A549 (cell line): ENCODE data around the gene PKN2. TPM values are rescaled to one million over a fixed set of nuclear protein-coding genes. Genes with fewer than 3 reads are reported as not detected.
"Not testable (repeated sequence)": the region's sequence is repeated elsewhere in the genome, so short reads cannot be mapped to it uniquely, and the experiment has no call there.

Source experiments
- ATAC-seq, 2 experiments: fragments of 200-7000 bp in 1 of 2; fragments of >200 bp in 1 of 2; cut with Nextera tagmentation in 1 of 2; cut with Tn5 transposase in 1 of 2; 3 replicates each; pipeline versions ENCODE4 v1.8.0 to v1.9.1; 2018 to 2020; ENCODE audit warnings: mild to moderate bottlenecking in 1 of 2, moderate library complexity in 1 of 2
- CTCF ChIA-PET: fragments of 300-600 bp; sonication (Branson Sonifier 250); formaldehyde crosslinking; extraction: SDS; loops from one replicate; lab custom pipeline; 2021; ENCODE audit warnings: antibody characterized with exemption, inconsistent platforms; lab: Yijun Ruan, JAX
- POLR2A ChIA-PET: fragments of 350-600 bp; formaldehyde crosslinking; extraction: SDS; loops from one replicate; lab custom pipeline; 2021; ENCODE audit warnings: antibody characterized with exemption, inconsistent platforms; lab: Yijun Ruan, JAX
- DNase-seq, 2 experiments: peaks; one replicate each; pipeline versions ENCODE4 v3.0.0 to v3.0.0-alpha.2; 2011 to 2016; ENCODE audit warnings: low read depth in 1 of 2, low spot score in 1 of 2
- FAIRE-seq: peaks from 2 replicates; lab custom pipeline; 2011; peaks lifted over from hg19 to GRCh38; lab: Jason Lieb, UNC
- H3K27ac ChIP-seq, 2 experiments: fragments of >200 bp; sonication (Bioruptor Twin); formaldehyde crosslinking; 3 replicates each; pipeline ENCODE4 v1.5.1; 2016 to 2017
- H3K4me1 ChIP-seq: fragments of >200 bp; sonication (Bioruptor Twin); formaldehyde crosslinking; 3 replicates; pipeline ENCODE4 v1.6.1; 2016
- H3K4me2 ChIP-seq: fragments of >200 bp; sonication (Bioruptor Twin); formaldehyde crosslinking; 3 replicates; pipeline ENCODE4 v1.6.1; 2016
- H3K4me3 ChIP-seq: fragments of >200 bp; sonication (Bioruptor Twin); formaldehyde crosslinking; 3 replicates; pipeline ENCODE4 v1.5.1; 2016
- H3K9me3 ChIP-seq: fragments of >200 bp; sonication (Bioruptor Twin); formaldehyde crosslinking; 3 replicates; pipeline ENCODE4 v1.6.1; 2016
- BHLHE40 ChIP-seq: IDR thresholded peaks from 2 replicates; pipeline ENCODE4 v1.6.1; 2012; ENCODE audit warnings: low read depth, low read length, inconsistent platforms
- CBX2 ChIP-seq: fragments of 200-600 bp; sonication (generic); IDR thresholded peaks from 2 replicates; pipeline ENCODE4 v1.6.1; 2016; ENCODE audit warnings: low read depth, mild to moderate bottlenecking, borderline replicate concordance
- CBX8 ChIP-seq: fragments of 200-600 bp; sonication (generic); IDR thresholded peaks from 2 replicates; pipeline ENCODE4 v1.6.1; 2016
- CEBPB ChIP-seq, 2 experiments: fragments of >200 bp in 1 of 2; sonication (Bioruptor Twin) in 1 of 2; formaldehyde crosslinking in 1 of 2; IDR thresholded peaks; 2 replicates each; pipeline ENCODE4 v1.6.1; 2012 to 2016
- EHF ChIP-seq: fragments of 250-450 bp; sonication (Bioruptor Pico); IDR thresholded peaks from 2 replicates; pipeline ENCODE4 v1.5.0; 2020; ENCODE audit warnings: mild to moderate bottlenecking
- EP300 ChIP-seq, 2 experiments: fragments of >200 bp; sonication (Bioruptor Twin); formaldehyde crosslinking; IDR thresholded peaks; 2 replicates in 1 of 2; 3 replicates in 1 of 2; pipeline ENCODE4 v1.6.1; 2016 to 2017
- ESRRA ChIP-seq: fragments of 150-350 bp; IDR thresholded peaks from 2 replicates; pipeline ENCODE4 v1.6.1; 2014; ENCODE audit warnings: mild to moderate bottlenecking, low read length, borderline replicate concordance
- FOSB ChIP-seq: fragments of 250-450 bp; sonication (Bioruptor Pico); IDR thresholded peaks from 2 replicates; pipeline ENCODE4 v1.5.0; 2020; ENCODE audit warnings: mild to moderate bottlenecking, moderate library complexity
- FOXS1 ChIP-seq: fragments of 250-450 bp; sonication (Bioruptor Pico); IDR thresholded peaks from 2 replicates; pipeline ENCODE4 v1.5.0; 2020; ENCODE audit warnings: mild to moderate bottlenecking, moderate library complexity
- GATA3 ChIP-seq: IDR thresholded peaks from 2 replicates; pipeline ENCODE4 v1.6.1; 2012; ENCODE audit warnings: borderline replicate concordance
- HMGXB4 ChIP-seq: fragments of 250-450 bp; sonication (Bioruptor Pico); IDR thresholded peaks from 2 replicates; pipeline ENCODE4 v1.5.0; 2021; ENCODE audit warnings: mild to moderate bottlenecking, moderate library complexity, borderline replicate concordance
- HOXA7 ChIP-seq: fragments of 250-450 bp; sonication (Bioruptor Pico); IDR thresholded peaks from 2 replicates; pipeline ENCODE4 v1.5.0; 2020; ENCODE audit warnings: mild to moderate bottlenecking, moderate library complexity
- HOXB13 ChIP-seq: fragments of 250-450 bp; sonication (Bioruptor Pico); IDR thresholded peaks from 2 replicates; pipeline ENCODE4 v1.5.0; 2020; ENCODE audit warnings: low read depth, mild to moderate bottlenecking, moderate library complexity
- JUN ChIP-seq, 2 experiments: fragments of >200 bp; sonication (Bioruptor Twin); formaldehyde crosslinking; IDR thresholded peaks; 2 replicates in 1 of 2; 3 replicates in 1 of 2; pipeline ENCODE4 v1.6.1; 2016 to 2017
- MAX ChIP-seq: IDR thresholded peaks from 2 replicates; pipeline ENCODE4 v1.6.1; 2012
- NPAS2 ChIP-seq: fragments of 250-450 bp; sonication (Bioruptor Pico); IDR thresholded peaks from 2 replicates; pipeline ENCODE4 v1.8.0; 2022; ENCODE audit warnings: mild to moderate bottlenecking, moderate library complexity, borderline replicate concordance
- PHF8 ChIP-seq: fragments of 200-600 bp; sonication (generic); IDR thresholded peaks from 2 replicates; pipeline ENCODE4 v1.6.1; 2016; ENCODE audit warnings: low read depth, mild to moderate bottlenecking, antibody characterized with exemption, moderate library complexity, borderline replicate concordance
- POLR2AphosphoS2 ChIP-seq: conservative IDR thresholded peaks from 2 replicates; pipeline ENCODE4 v1.6.1; 2012; ENCODE audit warnings: low read length, improper control_type of control experiment, inconsistent platforms
- RAD21 ChIP-seq, 2 experiments: fragments of >200 bp in 1 of 2; sonication (Bioruptor Twin) in 1 of 2; formaldehyde crosslinking in 1 of 2; IDR thresholded peaks in 1 of 2; conservative IDR thresholded peaks in 1 of 2; 2 replicates in 1 of 2; 3 replicates in 1 of 2; pipeline ENCODE4 v1.6.1; 2012 to 2018; ENCODE audit warnings: inconsistent platforms in 1 of 2
- RARB ChIP-seq: fragments of 250-450 bp; sonication (Bioruptor Pico); IDR thresholded peaks from 2 replicates; pipeline ENCODE4 v1.8.0; 2021; ENCODE audit warnings: mild to moderate bottlenecking, moderate library complexity
- RFX5 ChIP-seq: fragments of 450-650 bp; IDR thresholded peaks from 2 replicates; pipeline ENCODE4 v1.7.1; 2014; ENCODE audit warnings: antibody characterized with exemption, mild to moderate bottlenecking, moderate library complexity
- TP53 ChIP-seq: fragments of 250-450 bp; sonication (Bioruptor Pico); IDR thresholded peaks from 2 replicates; pipeline ENCODE4 v1.5.0; 2021; ENCODE audit warnings: mild to moderate bottlenecking, moderate library complexity
- ZC3H11A ChIP-seq: fragments of 450-650 bp; IDR thresholded peaks from 2 replicates; pipeline ENCODE4 v1.6.1; 2014; ENCODE audit warnings: antibody characterized with exemption, mild to moderate bottlenecking
- ZNF302 ChIP-seq: fragments of 250-450 bp; sonication (Bioruptor Pico); IDR thresholded peaks from 2 replicates; pipeline ENCODE4 v1.9.0; 2021; ENCODE audit warnings: inconsistent platforms, mild to moderate bottlenecking, moderate library complexity
- ZSCAN20 ChIP-seq: fragments of 250-450 bp; sonication (Bioruptor Pico); IDR thresholded peaks from 2 replicates; pipeline ENCODE4 v1.8.0; 2022; ENCODE audit warnings: mild to moderate bottlenecking, moderate library complexity
- WGBS: methylation state at CpG from one replicate; pipeline ENCODE4 v1.1.6; 2017; ENCODE audit errors: missing lambda C conversion rate; 5-methylcytosine and 5-hydroxymethylcytosine counted together
- polyA plus RNA-seq, 4 experiments: library from polyadenylated mRNA; depleted of rRNA in 3 of 4; stranded (reverse); fragments of >200 nt; fragmentation: RNase III in 1 of 4; extraction: RNeasy Plus Mini Kit Qiagen cat#74134 plus additional on column Dnase treatment in 1 of 4; gene quantifications; 2 replicates in 3 of 4; 3 replicates in 1 of 4; pipeline ENCODE4 v1.2.3, GENCODE V29; 2011 to 2017
- TF ChIP-seq, protein P1 (sequence below): fragments of >200 bp; sonication (Bioruptor Twin); formaldehyde crosslinking; IDR thresholded peaks from 3 replicates; pipeline ENCODE4 v1.5.1; 2016

PKN2 gene
- polyA plus RNA-seq, 2 of the 4 experiments (the other 2 are of a cell fraction) = 14.4 to 39.6 TPM

- WGBS = 82% methylated on average over 6 of the region's 6 CpGs
- TF ChIP-seq ZNF302 (CRISPR knock-in tag) = no peak
- TF ChIP-seq MAX = no peak
- no peak for TF ChIP-seq BHLHE40
- no peak for TF ChIP-seq ZC3H11A
- TF ChIP-seq CBX2 = no peak
- TF ChIP-seq EP300 (IDR thresholded peaks at IDR 0.05) = no peak
- no peak for TF ChIP-seq RFX5
- TF ChIP-seq FOSB (CRISPR knock-in tag) = no peak
- no peak for TF ChIP-seq NPAS2
- TF ChIP-seq RAD21 (conservative IDR thresholded peaks at IDR 0.05 in 1 of 2, IDR thresholded peaks at IDR 0.05 in 1 of 2) = no peak
- TF ChIP-seq POLR2AphosphoS2 = no peak
- TF ChIP-seq HOXB13 (CRISPR knock-in tag) = no peak
- ATAC-seq (no peak), DNase-seq (no peak), FAIRE-seq (no peak)
- Histone ChIP-seq H3K4me2 (no peak overlapping the region), H3K4me1 (no peaks in the 10 kb centered on the region), H3K9me3 (no peaks in the 10 kb centered on the region), H3K27ac (no peak overlapping the region), H3K4me3 (no peak overlapping the region)
- POLR2A ChIA-PET = no interaction called here
- CTCF ChIA-PET = interaction anchor here (2.2 kb wide), 1 partner anchor 9 kb away, joined by 7 read pairs; no protein-coding TSS in a partner anchor
These were observed 183.9 kb downstream of the PKN2 start for GRCh38 chr1:88867743-88868521.

DNA sequence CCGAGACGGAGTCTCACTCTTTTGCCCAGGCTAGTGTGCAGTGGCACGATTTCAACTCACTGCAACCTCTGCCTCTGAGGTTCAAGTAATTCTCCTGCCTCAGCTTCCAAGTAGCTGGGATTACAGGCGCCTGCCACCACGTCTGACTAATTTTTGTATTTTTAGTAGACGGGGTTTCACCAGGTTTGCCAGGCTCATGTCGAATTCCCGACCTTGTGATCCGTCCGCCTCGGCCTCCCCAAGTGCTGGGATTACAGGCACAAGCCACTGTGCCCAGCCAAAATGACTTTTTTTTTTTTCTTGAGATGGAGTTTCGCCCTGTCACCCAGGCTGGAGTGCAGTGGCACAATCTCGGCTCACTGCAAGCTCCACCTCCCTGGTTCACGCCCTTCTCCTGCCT, 185.6 kb downstream of the PKN2 start:
- not testable (repeated sequence) for H3K4me3 ChIP-seq, H3K9me3 ChIP-seq, H3K4me2 ChIP-seq, DNase-seq, H3K4me1 ChIP-seq, H3K27ac ChIP-seq, ATAC-seq, FAIRE-seq
- CTCF ChIA-PET = interaction anchor here (0.6 kb wide), 1 partner anchor 214 kb away, joined by 3 read pairs; no protein-coding TSS in a partner anchor
- 93% methylated on average over 14 of the region's 14 CpGs for WGBS
- POLR2A ChIA-PET = interaction anchor here (2.0 kb wide), 1 partner anchor 21 kb away, joined by 7 read pairs; the partner anchor contains the start of gene GTF2B

DNA sequence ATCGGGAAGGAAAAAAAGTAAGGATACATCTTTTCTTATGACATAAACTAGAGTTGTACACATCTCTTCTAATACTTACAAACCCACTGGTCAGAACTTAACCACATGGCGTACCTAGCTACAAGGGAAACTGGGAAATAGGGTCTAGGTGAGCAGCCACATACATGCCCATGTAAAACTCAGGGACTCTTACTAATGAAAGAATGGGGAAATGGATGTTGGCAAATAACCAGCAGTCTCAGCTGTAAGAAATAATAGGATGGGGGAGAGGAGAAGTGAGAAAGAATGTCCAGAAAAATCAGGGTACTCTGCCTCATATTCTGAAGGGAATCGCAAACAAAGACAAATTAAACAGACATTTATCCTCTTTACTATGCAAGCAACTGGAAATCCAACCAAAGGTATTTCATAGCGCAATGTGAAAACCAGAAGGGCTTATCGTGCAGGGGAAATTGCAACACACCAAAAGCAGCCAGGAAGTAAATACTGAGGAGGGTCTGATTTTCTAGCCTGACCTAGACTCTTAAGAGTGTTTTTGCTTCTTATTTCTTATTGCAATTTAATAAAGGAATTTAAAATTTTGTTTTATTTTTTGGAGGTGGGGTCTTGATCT, 189.8 kb downstream of the PKN2 start:
- Histone ChIP-seq H3K27ac (no peak overlapping the region), H3K4me2 (no peak overlapping the region), H3K4me3 (no peak overlapping the region), H3K9me3 (no peaks in the 10 kb centered on the region), H3K4me1 (0 out of 3 replicates have a peak, but pooled peaks cover 3% of the 10 kb centered on the region)
- POLR2A ChIA-PET = no interaction called here
- no peak for FAIRE-seq
- ATAC-seq = no peak
- TF ChIP-seq GATA3 (no peak), RAD21 (conservative IDR thresholded peaks at IDR 0.05 in 1 of 2, IDR thresholded peaks at IDR 0.05 in 1 of 2) (no peak), CBX8 (no peak), ESRRA (no peak)
- no peak for DNase-seq
- CTCF ChIA-PET = interaction anchor here (0.7 kb wide), 1 partner anchor 11 kb away, joined by 4 read pairs; no protein-coding TSS in a partner anchor
- 77% methylated on average over 5 of the region's 5 CpGs for WGBS

- ATAC-seq = no peak
- H3K4me3 ChIP-seq = no peak overlapping the region
- FAIRE-seq = no peak
- CTCF ChIA-PET = interaction anchor here (0.8 to 3.1 kb wide), 5 partner anchors 8 to 217 kb away, joined by 3 to 23 read pairs (median 7); partner anchors contain the start of gene GTF2B
- DNase-seq = no peak
- H3K4me1 ChIP-seq = 0 out of 3 replicates have a peak, but pooled peaks cover 3% of the 10 kb centered on the region
- no peak overlapping the region for H3K27ac ChIP-seq
- 77% methylated on average over 4 of the region's 4 CpGs for WGBS
- H3K4me2 ChIP-seq = no peak overlapping the region
- POLR2A ChIA-PET = no interaction called here
- no peaks in the 10 kb centered on the region for H3K9me3 ChIP-seq
- TF ChIP-seq FOXS1 (CRISPR knock-in tag) (no peak), CEBPB (IDR thresholded peaks at IDR 0.05) (no peak), HMGXB4 (CRISPR knock-in tag) (no peak), PHF8 (no peak), HOXA7 (no peak), RARB (no peak), JUN (IDR thresholded peaks at IDR 0.05) (no peak), EHF (no peak), TP53 (CRISPR knock-in tag) (no peak), ZSCAN20 (CRISPR knock-in tag) (no peak)
- TF ChIP-seq, protein P1, sequence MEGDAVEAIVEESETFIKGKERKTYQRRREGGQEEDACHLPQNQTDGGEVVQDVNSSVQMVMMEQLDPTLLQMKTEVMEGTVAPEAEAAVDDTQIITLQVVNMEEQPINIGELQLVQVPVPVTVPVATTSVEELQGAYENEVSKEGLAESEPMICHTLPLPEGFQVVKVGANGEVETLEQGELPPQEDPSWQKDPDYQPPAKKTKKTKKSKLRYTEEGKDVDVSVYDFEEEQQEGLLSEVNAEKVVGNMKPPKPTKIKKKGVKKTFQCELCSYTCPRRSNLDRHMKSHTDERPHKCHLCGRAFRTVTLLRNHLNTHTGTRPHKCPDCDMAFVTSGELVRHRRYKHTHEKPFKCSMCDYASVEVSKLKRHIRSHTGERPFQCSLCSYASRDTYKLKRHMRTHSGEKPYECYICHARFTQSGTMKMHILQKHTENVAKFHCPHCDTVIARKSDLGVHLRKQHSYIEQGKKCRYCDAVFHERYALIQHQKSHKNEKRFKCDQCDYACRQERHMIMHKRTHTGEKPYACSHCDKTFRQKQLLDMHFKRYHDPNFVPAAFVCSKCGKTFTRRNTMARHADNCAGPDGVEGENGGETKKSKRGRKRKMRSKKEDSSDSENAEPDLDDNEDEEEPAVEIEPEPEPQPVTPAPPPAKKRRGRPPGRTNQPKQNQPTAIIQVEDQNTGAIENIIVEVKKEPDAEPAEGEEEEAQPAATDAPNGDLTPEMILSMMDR = no peak
These were observed 191.5 kb downstream of the PKN2 start for GRCh38 chr1:88875595-88875994.
